ENCODE results near the gene RPS6KA5.

Gene RPS6KA5

GRCh38 chr14:90970167-90970600, 90.3 kb downstream of the RPS6KA5 start:
- peak; percentile 37 for DNase-seq (ENCODE audit: low read depth)
- no peak for TF ChIP-seq CTCF (conservative IDR thresholded peaks at IDR 0.05; ENCODE audit: control insufficient read depth, insufficient read depth, low read depth, low read length)
- no peak overlapping the region for H3K4me3 ChIP-seq (ENCODE audit: control insufficient read depth, low read depth, low read length)

GRCh38 chr14:90969531-90970166, 90.8 kb downstream of the RPS6KA5 start:
- no peak overlapping the region for H3K4me3 ChIP-seq (ENCODE audit: control insufficient read depth, low read depth, low read length)
- TF ChIP-seq CTCF (conservative IDR thresholded peaks at IDR 0.05; ENCODE audit: control insufficient read depth, insufficient read depth, low read depth, low read length): no peak
- peak; percentile 5 for DNase-seq (ENCODE audit: low read depth)

- H3K4me3 ChIP-seq (ENCODE audit: control insufficient read depth, low read depth, low read length): no peak overlapping the region
- peak; percentile 51 for DNase-seq (ENCODE audit: low read depth)
- TF ChIP-seq CTCF (conservative IDR thresholded peaks at IDR 0.05; ENCODE audit: control insufficient read depth, insufficient read depth, low read depth, low read length): no peak
Observed at GRCh38 chr14:90968025-90968424, 92.4 kb downstream of the RPS6KA5 start.

- H3K4me3 ChIP-seq (ENCODE audit: control insufficient read depth, low read depth, low read length): no peak overlapping the region
- TF ChIP-seq CTCF (conservative IDR thresholded peaks at IDR 0.05; ENCODE audit: control insufficient read depth, insufficient read depth, low read depth, low read length): no peak
- no peak for DNase-seq (ENCODE audit: low read depth)
Observed at GRCh38 chr14:90966493-90966892, 93.9 kb downstream of the RPS6KA5 start.

GRCh38 chr14:90965765-90966164, 94.7 kb downstream of the RPS6KA5 start:
- no peak for TF ChIP-seq CTCF (conservative IDR thresholded peaks at IDR 0.05; ENCODE audit: control insufficient read depth, insufficient read depth, low read depth, low read length)

GRCh38 chr14:90963343-90963742, 97.1 kb downstream of the RPS6KA5 start:
- DNase-seq (ENCODE audit: low read depth): no peak
- no peak for TF ChIP-seq CTCF (conservative IDR thresholded peaks at IDR 0.05; ENCODE audit: control insufficient read depth, insufficient read depth, low read depth, low read length)
- no peak overlapping the region for H3K4me3 ChIP-seq (ENCODE audit: control insufficient read depth, low read depth, low read length)

More at GRCh38 chr14:90965765-90966164, 94.7 kb downstream of the RPS6KA5 start:
- no peak overlapping the region for H3K4me3 ChIP-seq (ENCODE audit: control insufficient read depth, low read depth, low read length)
- no peak for DNase-seq (ENCODE audit: low read depth)

All from fibroblast of mammary gland (primary cell).